HepG2 (cell line): ENCODE data around the gene SPRYD4. TPM values are rescaled to one million over a fixed set of nuclear protein-coding genes. Genes with fewer than 3 reads are reported as not detected.

Experiments used
- AGO2 ChIP-seq: fragments of 200-400 bp; formaldehyde crosslinking; optimal IDR thresholded peaks from 2 replicates; pipeline ENCODE3; 2017; ENCODE audit warnings: mild to moderate bottlenecking, low read depth, low read length, moderate library complexity
- ARNTL ChIP-seq: sonication (generic); formaldehyde crosslinking; IDR thresholded peaks from 2 replicates; pipeline ENCODE4 v1.4.0; 2020; ENCODE audit warnings: mild to moderate bottlenecking, missing genetic modification reagents
- CBX5 ChIP-seq: sonication (generic); formaldehyde crosslinking; IDR thresholded peaks from 2 replicates; pipeline ENCODE4 v1.4.0; 2020; ENCODE audit warnings: missing genetic modification reagents, borderline replicate concordance
- MAFG ChIP-seq: sonication (generic); formaldehyde crosslinking; IDR thresholded peaks from 2 replicates; pipeline ENCODE4 v1.5.1; 2020; ENCODE audit warnings: mild to moderate bottlenecking, missing genetic modification reagents
- MLLT10 ChIP-seq: sonication (generic); formaldehyde crosslinking; IDR thresholded peaks from 2 replicates; pipeline ENCODE4 v1.4.0; 2020; ENCODE audit warnings: missing genetic modification reagents
- RFX5 ChIP-seq: IDR thresholded peaks from 2 replicates; pipeline ENCODE4 v1.6.1; 2011; ENCODE audit warnings: low read depth, low read length, improper control_type of control experiment
- TBP ChIP-seq: sonication (generic); formaldehyde crosslinking; IDR thresholded peaks from 2 replicates; pipeline ENCODE4 v1.5.0; 2020; ENCODE audit warnings: missing genetic modification reagents
- TMF1 ChIP-seq: sonication (generic); formaldehyde crosslinking; IDR thresholded peaks from 2 replicates; pipeline ENCODE4 v1.8.1; 2022; ENCODE audit warnings: low read depth, missing genetic modification reagents
- TP53 ChIP-seq: sonication (generic); formaldehyde crosslinking; conservative IDR thresholded peaks from 2 replicates; pipeline ENCODE4 v1.4.0; 2020; ENCODE audit warnings: missing genetic modification reagents
- ZBTB42 ChIP-seq: sonication (generic); formaldehyde crosslinking; IDR thresholded peaks from 2 replicates; pipeline ENCODE4 v1.5.0; 2020; ENCODE audit warnings: mild to moderate bottlenecking, missing genetic modification reagents
- ZNF256 ChIP-seq: sonication (generic); formaldehyde crosslinking; conservative IDR thresholded peaks from 2 replicates; pipeline ENCODE4 v1.4.0; 2020; ENCODE audit warnings: missing genetic modification reagents
- ZNF598 ChIP-seq: sonication (generic); formaldehyde crosslinking; IDR thresholded peaks from 2 replicates; pipeline ENCODE4 v1.5.1; 2020; ENCODE audit warnings: mild to moderate bottlenecking, missing genetic modification reagents, borderline replicate concordance
- ZNF790 ChIP-seq: sonication (generic); formaldehyde crosslinking; IDR thresholded peaks from 2 replicates; pipeline ENCODE4 v1.8.0; 2022; ENCODE audit warnings: missing genetic modification reagents, mild to moderate bottlenecking, borderline replicate concordance
- ZSCAN21 ChIP-seq: sonication (generic); formaldehyde crosslinking; IDR thresholded peaks from 2 replicates; pipeline ENCODE4 v1.8.0; 2022; ENCODE audit warnings: mild to moderate bottlenecking, missing genetic modification reagents, moderate library complexity, borderline replicate concordance
- polyA plus RNA-seq, 8 experiments: library from polyadenylated mRNA; depleted of rRNA in 3 of 8; stranded (reverse) in 7 of 8; unstranded in 1 of 8; fragments of >200 nt; fragmentation: Illumina TruSeq in 4 of 8; extraction: Trizol in 4 of 8; gene quantifications; 2 replicates each; pipeline versions ENCODE4 v1.2.1 to v1.2.3, GENCODE V29; 2011 to 2016; ENCODE audit warnings: low read depth in 4 of 8, missing spikeins in 1 of 8, mixed read lengths in 1 of 8; ENCODE audit not compliant: insufficient read depth in 1 of 8
- total RNA-seq, 5 experiments: library from RNA; depleted of rRNA; stranded (reverse); fragments of >200 nt; fragmentation: Illumina TruSeq; extraction: Trizol; gene quantifications; 2 replicates each; pipeline ENCODE4 v1.2.3, GENCODE V29; 2016; ENCODE audit warnings: low read depth in 1 of 5
- TF ChIP-seq, protein P1 (sequence below): sonication (generic); formaldehyde crosslinking; IDR thresholded peaks from 2 replicates; pipeline ENCODE4 v1.4.0; 2020; ENCODE audit warnings: missing genetic modification reagents
- TF ChIP-seq, protein P2 (sequence below): sonication (generic); formaldehyde crosslinking; IDR thresholded peaks from 2 replicates; pipeline ENCODE4 v1.4.0; 2020; ENCODE audit warnings: mild to moderate bottlenecking, missing genetic modification reagents
- TF ChIP-seq, protein P3 (sequence below): sonication (generic); formaldehyde crosslinking; IDR thresholded peaks from 2 replicates; pipeline ENCODE4 v1.4.0; 2020; ENCODE audit warnings: missing genetic modification reagents, mild to moderate bottlenecking, borderline replicate concordance
- TF ChIP-seq, protein P4 (sequence below): sonication (generic); formaldehyde crosslinking; IDR thresholded peaks from 2 replicates; pipeline ENCODE4 v1.8.0; 2022; ENCODE audit warnings: missing genetic modification reagents, mild to moderate bottlenecking, inconsistent platforms, borderline replicate concordance

Gene SPRYD4
- total and polyA plus RNA-seq, 2 of the 13 experiments (the other 11 are each of a cell fraction or from before 2014, with no cell fraction given) = 3.9 to 4.5 TPM

DNA sequence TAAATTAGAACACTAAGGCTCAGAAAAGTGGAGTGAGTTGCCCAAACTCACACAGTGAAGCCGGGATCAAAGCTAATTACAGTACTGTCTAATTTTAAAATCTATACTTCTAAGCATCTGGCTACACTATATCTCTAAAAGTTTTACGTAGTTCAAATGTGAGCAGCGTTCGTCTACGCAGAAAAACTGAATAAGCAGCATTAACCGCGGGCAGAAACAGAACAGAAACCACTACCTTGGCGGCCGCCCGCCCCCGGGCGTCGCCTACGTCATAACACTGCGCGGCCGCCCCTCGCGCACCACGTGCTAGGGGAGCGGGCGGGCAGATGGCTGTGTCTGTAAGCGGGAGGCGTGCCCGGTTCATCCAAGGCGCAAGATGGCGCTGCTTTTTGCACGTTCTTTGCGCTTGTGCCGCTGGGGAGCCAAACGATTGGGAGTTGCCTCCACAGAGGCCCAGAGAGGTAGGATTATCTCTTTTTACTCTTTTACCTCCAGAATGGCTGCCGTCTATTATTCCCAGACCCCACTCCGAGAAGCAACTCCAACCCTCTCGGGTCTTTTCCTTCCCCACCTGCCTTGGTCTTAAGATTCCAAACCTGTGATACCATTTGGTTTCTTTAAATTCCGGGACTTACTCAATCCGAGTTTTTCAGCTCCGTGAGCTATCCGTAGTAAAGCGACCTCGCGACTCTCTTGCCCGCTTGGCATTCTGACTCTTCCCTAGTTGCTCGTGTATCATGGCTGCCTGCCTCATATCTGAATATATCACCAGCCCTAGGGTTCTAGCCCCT is at the start of gene SPRYD4 (continued):
- 0 out of 2 replicates have a peak, but pooled peaks have one; percentile 62 for TF ChIP-seq ZBTB42 (CRISPR knock-in tag)
- no peak for TF ChIP-seq MLLT10
- TF ChIP-seq, protein P1, sequence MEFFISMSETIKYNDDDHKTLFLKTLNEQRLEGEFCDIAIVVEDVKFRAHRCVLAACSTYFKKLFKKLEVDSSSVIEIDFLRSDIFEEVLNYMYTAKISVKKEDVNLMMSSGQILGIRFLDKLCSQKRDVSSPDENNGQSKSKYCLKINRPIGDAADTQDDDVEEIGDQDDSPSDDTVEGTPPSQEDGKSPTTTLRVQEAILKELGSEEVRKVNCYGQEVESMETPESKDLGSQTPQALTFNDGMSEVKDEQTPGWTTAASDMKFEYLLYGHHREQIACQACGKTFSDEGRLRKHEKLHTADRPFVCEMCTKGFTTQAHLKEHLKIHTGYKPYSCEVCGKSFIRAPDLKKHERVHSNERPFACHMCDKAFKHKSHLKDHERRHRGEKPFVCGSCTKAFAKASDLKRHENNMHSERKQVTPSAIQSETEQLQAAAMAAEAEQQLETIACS (CRISPR knock-in tag) = no peak
- no peak for TF ChIP-seq ZNF790
- peak; percentile 39; the same call in 1 of the 2 replicates for TF ChIP-seq RFX5
- TF ChIP-seq CBX5 = peak; percentile 90
- peak; percentile 89; the same call in 1 of the 2 replicates for TF ChIP-seq ZSCAN21
- no peak for TF ChIP-seq TBP (CRISPR knock-in tag)
- TF ChIP-seq, protein P2, sequence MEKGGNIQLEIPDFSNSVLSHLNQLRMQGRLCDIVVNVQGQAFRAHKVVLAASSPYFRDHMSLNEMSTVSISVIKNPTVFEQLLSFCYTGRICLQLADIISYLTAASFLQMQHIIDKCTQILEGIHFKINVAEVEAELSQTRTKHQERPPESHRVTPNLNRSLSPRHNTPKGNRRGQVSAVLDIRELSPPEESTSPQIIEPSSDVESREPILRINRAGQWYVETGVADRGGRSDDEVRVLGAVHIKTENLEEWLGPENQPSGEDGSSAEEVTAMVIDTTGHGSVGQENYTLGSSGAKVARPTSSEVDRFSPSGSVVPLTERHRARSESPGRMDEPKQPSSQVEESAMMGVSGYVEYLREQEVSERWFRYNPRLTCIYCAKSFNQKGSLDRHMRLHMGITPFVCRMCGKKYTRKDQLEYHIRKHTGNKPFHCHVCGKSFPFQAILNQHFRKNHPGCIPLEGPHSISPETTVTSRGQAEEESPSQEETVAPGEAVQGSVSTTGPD (CRISPR knock-in tag) = no peak
- peak; percentile 62 for TF ChIP-seq TMF1 (CRISPR knock-in tag)
- TF ChIP-seq, protein P3, sequence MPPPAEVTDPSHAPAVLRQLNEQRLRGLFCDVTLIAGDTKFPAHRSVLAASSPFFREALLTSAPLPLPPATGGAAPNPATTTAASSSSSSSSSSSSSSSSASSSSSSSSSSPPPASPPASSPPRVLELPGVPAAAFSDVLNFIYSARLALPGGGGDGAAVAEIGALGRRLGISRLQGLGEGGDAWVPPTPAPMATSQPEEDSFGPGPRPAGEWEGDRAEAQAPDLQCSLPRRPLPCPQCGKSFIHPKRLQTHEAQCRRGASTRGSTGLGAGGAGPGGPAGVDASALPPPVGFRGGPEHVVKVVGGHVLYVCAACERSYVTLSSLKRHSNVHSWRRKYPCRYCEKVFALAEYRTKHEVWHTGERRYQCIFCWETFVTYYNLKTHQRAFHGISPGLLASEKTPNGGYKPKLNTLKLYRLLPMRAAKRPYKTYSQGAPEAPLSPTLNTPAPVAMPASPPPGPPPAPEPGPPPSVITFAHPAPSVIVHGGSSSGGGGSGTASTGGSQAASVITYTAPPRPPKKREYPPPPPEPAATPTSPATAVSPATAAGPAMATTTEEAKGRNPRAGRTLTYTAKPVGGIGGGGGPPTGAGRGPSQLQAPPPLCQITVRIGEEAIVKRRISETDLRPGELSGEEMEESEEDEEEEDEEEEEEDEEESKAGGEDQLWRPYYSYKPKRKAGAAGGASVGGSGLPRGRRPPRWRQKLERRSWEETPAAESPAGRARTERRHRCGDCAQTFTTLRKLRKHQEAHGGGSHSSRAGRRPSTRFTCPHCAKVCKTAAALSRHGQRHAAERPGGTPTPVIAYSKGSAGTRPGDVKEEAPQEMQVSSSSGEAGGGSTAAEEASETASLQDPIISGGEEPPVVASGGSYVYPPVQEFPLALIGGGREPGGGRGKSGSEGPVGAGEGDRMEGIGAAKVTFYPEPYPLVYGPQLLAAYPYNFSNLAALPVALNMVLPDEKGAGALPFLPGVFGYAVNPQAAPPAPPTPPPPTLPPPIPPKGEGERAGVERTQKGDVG = peak; percentile 40; the same call in 1 of the 2 replicates
- 0 out of 2 replicates have a peak, but pooled peaks have one; percentile 21 for TF ChIP-seq ZNF256
- TF ChIP-seq ARNTL (CRISPR knock-in tag) = peak; percentile 92
- TF ChIP-seq, protein P4, sequence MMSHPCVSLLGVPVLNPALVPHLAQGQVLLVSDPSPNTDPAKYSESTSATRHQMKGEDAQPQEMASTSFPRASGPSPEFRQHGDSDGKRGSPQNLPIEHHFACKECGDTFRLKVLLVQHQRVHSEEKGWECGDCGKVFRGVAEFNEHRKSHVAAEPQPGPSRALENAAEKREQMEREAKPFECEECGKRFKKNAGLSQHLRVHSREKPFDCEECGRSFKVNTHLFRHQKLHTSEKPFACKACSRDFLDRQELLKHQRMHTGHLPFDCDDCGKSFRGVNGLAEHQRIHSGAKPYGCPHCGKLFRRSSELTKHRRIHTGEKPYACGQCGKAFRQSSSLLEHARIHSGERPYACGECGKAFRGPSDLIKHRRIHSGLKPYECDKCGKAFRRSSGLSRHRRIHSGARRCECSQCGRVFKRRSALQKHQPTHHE = peak; percentile 72; the same call in 1 of the 2 replicates
- TF ChIP-seq AGO2 = no peak
- TF ChIP-seq TP53 (CRISPR knock-in tag) = peak; percentile 52; the same call in 1 of the 2 replicates
- no peak for TF ChIP-seq MAFG
- peak; percentile 44; the same call in 1 of the 2 replicates for TF ChIP-seq ZNF598 (CRISPR knock-in tag)
